Measurements from ENCODE around the gene MALT1. TPM values are rescaled to one million over a fixed set of nuclear protein-coding genes. Genes with fewer than 3 reads are reported as not detected.

The MALT1 gene
- 10 to 100 TPM; 17.1 to 29.3 (median 24.6) TPM for total RNA-seq

DNA sequence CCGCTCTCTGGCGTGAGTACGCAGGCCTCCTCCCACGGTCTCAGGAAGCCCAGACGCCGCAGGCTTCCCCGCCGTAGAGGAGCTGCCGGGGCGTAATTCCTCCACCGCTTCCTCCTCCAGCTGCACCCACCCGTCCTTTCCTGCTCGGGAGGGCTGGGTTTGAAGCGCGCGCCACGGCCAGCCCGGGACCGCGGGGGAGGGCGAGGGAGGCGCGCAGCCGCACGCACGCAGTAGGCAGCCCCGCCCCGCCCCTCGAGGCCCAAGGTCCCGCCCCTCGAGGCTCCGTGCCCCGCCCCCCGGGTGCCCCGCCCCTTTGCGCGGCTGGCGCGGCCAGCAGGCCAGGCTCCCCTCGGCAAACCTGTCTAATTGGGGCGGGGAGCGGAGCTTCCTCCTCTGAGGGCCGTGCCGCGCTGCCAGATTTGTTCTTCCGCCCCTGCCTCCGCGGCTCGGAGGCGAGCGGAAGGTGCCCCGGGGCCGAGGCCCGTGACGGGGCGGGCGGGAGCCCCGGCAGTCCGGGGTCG, at the start of gene MALT1:
MALT1 (plus strand) TSS at position 355 of the 521 bp plus-strand sequence. CDS start 179 bp downstream, outside the sequence.
- H3K4me1 ChIP-seq, result peaks cover 8 to 36% (median 14%) of the 10 kb centered on the region in 4 donors
- no peaks in the 10 kb centered on the region for H3K27me3 ChIP-seq
- H3K27ac ChIP-seq, result peak within 1 kb of the TSS; percentile 95 to 98 (median 96)
- ATAC-seq (ENCODE audit: low FRiP score in 2 of 2), result peak; percentile 98 to 99
- peak in 1 of 4 donors; percentile 72 for TF ChIP-seq EP300 (IDR thresholded peaks at IDR 0.05)
- TF ChIP-seq POLR2A (IDR thresholded peaks at IDR 0.05), result peak in 3 of 4 donors; percentile 90 to 97 (median 96)
- peak; percentile 68 to 92 for TF ChIP-seq POLR2AphosphoS5 (IDR thresholded peaks at IDR 0.05)
- TF ChIP-seq CTCF (IDR thresholded peaks at IDR 0.05), result no peak
- H3K4me3 ChIP-seq, result peak within 1 kb of the TSS; percentile 58 to 89 (median 80)
- DNase-seq, result peak; percentile 96 to 99
- no peaks in the 10 kb centered on the region for H3K36me3 ChIP-seq
- no peaks in the 10 kb centered on the region for H3K9me3 ChIP-seq
- 0% methylated on average over 1 to 11 of the region's 60 CpGs for WGBS, 2 donors

DNA sequence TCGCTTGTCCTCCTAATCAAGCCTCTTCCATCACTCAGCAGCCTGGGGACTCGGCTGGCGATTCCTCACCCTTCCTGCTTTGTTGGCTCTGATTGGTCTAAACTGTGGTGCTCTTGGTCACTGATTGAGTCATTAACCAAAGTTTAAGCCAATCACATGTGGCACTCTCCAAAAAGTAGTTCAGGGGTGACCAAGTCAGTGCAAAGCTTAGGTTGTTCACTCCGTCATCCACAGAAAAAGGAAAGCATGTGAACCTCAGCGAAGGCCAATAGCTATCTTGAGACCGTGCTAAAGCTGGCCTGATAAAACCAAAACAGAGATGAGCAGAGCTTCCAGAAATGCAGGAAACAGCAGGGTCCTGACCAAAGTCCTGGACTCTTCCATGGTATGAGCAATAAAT, 47.3 kb upstream of the MALT1 start:
- DNase-seq (no peak), ATAC-seq (ENCODE audit: low FRiP score in 2 of 2) (no peak)
- H3K27ac ChIP-seq, result no peak overlapping the region
- 93 to 94% methylated on average over 6 of the region's 6 CpGs for WGBS, 2 donors
- H3K27me3 ChIP-seq, result no peaks in the 10 kb centered on the region
- H3K4me1 ChIP-seq, result peaks cover 0 to 8% (median 0%) of the 10 kb centered on the region in 4 donors
- no peaks in the 10 kb centered on the region for H3K36me3 ChIP-seq
- H3K9me3 ChIP-seq, result no peaks in the 10 kb centered on the region
- no peak overlapping the region for H3K4me3 ChIP-seq
- TF ChIP-seq POLR2A (IDR thresholded peaks at IDR 0.05), result no peak
- TF ChIP-seq EP300 (IDR thresholded peaks at IDR 0.05), result no peak
- no peak for TF ChIP-seq CTCF (IDR thresholded peaks at IDR 0.05)
- TF ChIP-seq POLR2AphosphoS5 (IDR thresholded peaks at IDR 0.05), result no peak

- Histone ChIP-seq H3K27me3 (no peaks in the 10 kb centered on the region), H3K9me3 (no peaks in the 10 kb centered on the region), H3K36me3 (no peaks in the 10 kb centered on the region), H3K27ac (no peak overlapping the region), H3K4me1 (no peaks in the 10 kb centered on the region), H3K4me3 (no peak overlapping the region)
- DNase-seq, result no peak
- TF ChIP-seq CTCF (IDR thresholded peaks at IDR 0.05) (no peak), EP300 (IDR thresholded peaks at IDR 0.05) (no peak), POLR2AphosphoS5 (IDR thresholded peaks at IDR 0.05) (no peak), POLR2A (IDR thresholded peaks at IDR 0.05) (no peak)
- 88 to 89% methylated on average over 10 of the region's 10 CpGs for WGBS, 2 donors
- ATAC-seq (ENCODE audit: low FRiP score in 2 of 2), result no peak
Measured at GRCh38 chr18:58625839-58626238, 45.4 kb upstream of the MALT1 start.

- Histone ChIP-seq H3K27me3 (no peaks in the 10 kb centered on the region), H3K9me3 (no peaks in the 10 kb centered on the region), H3K4me3 (no peak overlapping the region), H3K36me3 (no peaks in the 10 kb centered on the region), H3K27ac (no peak overlapping the region), H3K4me1 (no peaks in the 10 kb centered on the region)
- TF ChIP-seq EP300 (IDR thresholded peaks at IDR 0.05) (no peak), POLR2AphosphoS5 (IDR thresholded peaks at IDR 0.05) (no peak), CTCF (IDR thresholded peaks at IDR 0.05) (no peak), POLR2A (IDR thresholded peaks at IDR 0.05) (no peak)
- ATAC-seq (ENCODE audit: low FRiP score in 2 of 2) (no peak), DNase-seq (no peak)
- WGBS, 2 donors, result 88 to 94% methylated on average over 2 of the region's 2 CpGs
Measured at GRCh38 chr18:58630071-58630470, 41.2 kb upstream of the MALT1 start.

DNA sequence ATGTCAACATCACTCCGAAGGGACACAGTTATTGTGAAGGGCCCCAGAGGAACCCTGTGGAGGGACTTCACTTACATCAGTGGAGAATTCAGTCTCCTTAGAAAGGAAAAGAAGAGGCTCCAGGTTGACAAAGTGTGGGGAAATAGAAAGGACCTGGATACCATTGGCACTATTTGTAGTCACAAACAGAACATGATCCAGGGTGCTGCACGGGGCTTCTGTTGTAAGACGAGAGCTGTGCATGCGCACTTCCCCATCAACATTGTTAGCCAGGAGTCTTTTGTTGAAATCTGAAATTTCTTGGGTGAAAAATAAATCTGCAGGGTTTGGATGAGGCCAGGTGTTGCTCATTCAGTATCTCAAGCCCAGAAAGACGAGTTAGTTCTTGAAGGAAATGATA, 40.0 kb upstream of the MALT1 start:
- no peak overlapping the region for H3K4me3 ChIP-seq
- WGBS, 2 donors, result 80% methylated on average over 5 of the region's 5 CpGs
- no peak overlapping the region for H3K27ac ChIP-seq
- H3K4me1 ChIP-seq, result no peaks in the 10 kb centered on the region
- ATAC-seq (ENCODE audit: low FRiP score in 2 of 2) (no peak), DNase-seq (no peak)
- H3K9me3 ChIP-seq, result no peaks in the 10 kb centered on the region
- TF ChIP-seq POLR2A (IDR thresholded peaks at IDR 0.05), result no peak
- TF ChIP-seq POLR2AphosphoS5 (IDR thresholded peaks at IDR 0.05), result no peak
- no peaks in the 10 kb centered on the region for H3K36me3 ChIP-seq
- no peaks in the 10 kb centered on the region for H3K27me3 ChIP-seq
